OCI-LY3 (cell line): Measurements from ENCODE around the gene CMTM4.

Experiments used
- H2AFZ ChIP-seq: fragments of 200-600, 300-600 bp; shearing (Covaris generic); 2 replicates; pipeline ENCODE4 v1.6.0; 2014; ENCODE audit warnings: antibody characterized with exemption, low read depth, low read length
- H3K27ac ChIP-seq: fragments of 200-600, 300-600 bp; sonication (generic); 2 replicates; pipeline ENCODE4 v1.5.1; 2014; ENCODE audit warnings: mild to moderate bottlenecking, low read length, moderate library complexity, mixed read lengths
- H3K27me3 ChIP-seq: fragments of 200-600, 300-600 bp; sonication (generic); 2 replicates; pipeline ENCODE4 v1.6.1; 2014; ENCODE audit warnings: low read depth, low read length, mixed read lengths
- H3K36me3 ChIP-seq: fragments of 200-600, 300-600 bp; sonication (generic); replicated peaks from 2 replicates; pipeline ENCODE3; 2014; ENCODE audit warnings: low read depth, low read length, mixed read lengths
- H3K4me1 ChIP-seq: fragments of 300-600, 200-600 bp; sonication (generic); 2 replicates; pipeline ENCODE4 v1.6.1; 2014; ENCODE audit warnings: low read length, mixed read lengths
- H3K4me2 ChIP-seq: fragments of 200-600, 300-600 bp; sonication (generic); 2 replicates; pipeline ENCODE4 v1.6.1; 2014; ENCODE audit warnings: low read length, mixed read lengths
- H3K4me3 ChIP-seq: fragments of 300-600, 200-600 bp; sonication (generic); 2 replicates; pipeline ENCODE4 v1.5.1; 2014; ENCODE audit warnings: antibody characterized with exemption, mild to moderate bottlenecking, low read length, moderate library complexity
- H3K79me2 ChIP-seq: fragments of 300-600, 200-600 bp; shearing (Covaris generic); 2 replicates; pipeline ENCODE4 v1.6.1; 2014; ENCODE audit warnings: mild to moderate bottlenecking, low read length, mixed read lengths
- H3K9ac ChIP-seq: fragments of 300-600, 200-600 bp; shearing (Covaris generic); 2 replicates; pipeline ENCODE4 v1.6.0; 2014; ENCODE audit warnings: mild to moderate bottlenecking, low read length, moderate library complexity
- H3K9me3 ChIP-seq: fragments of 200-600, 300-600 bp; shearing (Covaris generic); 2 replicates; pipeline ENCODE4 v1.6.1; 2014; ENCODE audit warnings: low read length, mixed read lengths; ENCODE audit not compliant: insufficient read depth
- H4K20me1 ChIP-seq: fragments of 200-600, 300-600 bp; sonication (generic); 2 replicates; pipeline ENCODE4 v1.6.1; 2016; ENCODE audit warnings: low read length, mixed read lengths; ENCODE audit not compliant: insufficient read depth
- CTCF ChIP-seq: fragments of 200-600, 300-600 bp; sonication (generic); IDR thresholded peaks from 2 replicates; pipeline ENCODE4 v1.5.1; 2014; ENCODE audit warnings: antibody characterized with exemption, low read length, low read depth
- EZH2phosphoT487 ChIP-seq: fragments of 200-600 bp; shearing (Covaris generic); IDR thresholded peaks from 2 replicates; pipeline ENCODE4 v1.6.1; 2018; ENCODE audit warnings: antibody characterized with exemption, mixed run types, low read depth

CMTM4 gene

GRCh38 chr16:66574531-66574930 lies 122.0 kb downstream of the CMTM4 start:
- Histone ChIP-seq H3K36me3 (no peaks in the 10 kb centered on the region), H3K27me3 (no peaks in the 10 kb centered on the region), H3K9me3 (no peaks in the 10 kb centered on the region), H3K4me2 (no peak overlapping the region), H3K79me2 (no peaks in the 10 kb centered on the region), H3K9ac (no peak overlapping the region), H4K20me1 (no peaks in the 10 kb centered on the region), H3K4me3 (no peak overlapping the region), H3K4me1 (no peaks in the 10 kb centered on the region), H3K27ac (no peak overlapping the region), H2AFZ (no peak overlapping the region)
- no peak for TF ChIP-seq CTCF
- no peak for TF ChIP-seq EZH2phosphoT487

- Histone ChIP-seq H3K36me3 (no peaks in the 10 kb centered on the region), H4K20me1 (no peaks in the 10 kb centered on the region), H3K79me2 (no peaks in the 10 kb centered on the region), H3K9me3 (no peaks in the 10 kb centered on the region), H2AFZ (no peak overlapping the region), H3K27ac (no peak overlapping the region), H3K4me1 (peaks cover 4% of the 10 kb centered on the region), H3K27me3 (no peaks in the 10 kb centered on the region), H3K9ac (no peak overlapping the region), H3K4me3 (no peak overlapping the region), H3K4me2 (no peak overlapping the region)
- TF ChIP-seq CTCF (no peak), EZH2phosphoT487 (no peak)
These were observed 122.5 kb downstream of the CMTM4 start for GRCh38 chr16:66574081-66574480.

DNA sequence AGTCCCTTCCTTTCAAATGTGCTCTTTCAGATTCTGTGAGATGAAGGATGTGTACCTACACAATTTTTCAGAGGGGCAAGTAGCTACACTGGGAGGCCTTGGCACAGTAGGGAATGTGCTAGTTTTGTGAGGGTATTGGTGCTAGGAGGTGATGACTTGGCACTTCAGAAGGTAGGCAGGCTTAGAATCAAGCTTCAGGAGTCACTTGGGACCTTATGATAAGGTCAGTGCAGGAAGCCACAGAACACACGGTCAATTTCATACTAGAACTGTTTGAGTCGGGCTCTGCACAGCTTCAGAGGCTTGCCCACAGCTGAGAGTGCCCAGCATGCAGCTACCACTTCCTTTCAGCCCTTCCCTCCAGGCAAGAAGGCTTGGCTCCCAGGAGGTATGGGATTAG lies 124.2 kb downstream of the CMTM4 start:
- Histone ChIP-seq H3K4me1 (peaks cover 6% of the 10 kb centered on the region), H2AFZ (no peak overlapping the region), H3K79me2 (no peaks in the 10 kb centered on the region), H3K9ac (no peak overlapping the region), H3K9me3 (no peaks in the 10 kb centered on the region), H3K27me3 (no peaks in the 10 kb centered on the region), H3K27ac (no peak overlapping the region), H3K4me2 (no peak overlapping the region), H3K36me3 (no peaks in the 10 kb centered on the region), H4K20me1 (no peaks in the 10 kb centered on the region), H3K4me3 (no peak overlapping the region)
- TF ChIP-seq EZH2phosphoT487 (no peak), CTCF (no peak)

GRCh38 chr16:66569827-66570405 lies 126.6 kb downstream of the CMTM4 start:
- H3K36me3 ChIP-seq, result peaks cover 16% of the 10 kb centered on the region
- no peak overlapping the region for H3K27ac ChIP-seq
- TF ChIP-seq EZH2phosphoT487, result no peak
- no peak for TF ChIP-seq CTCF
- no peak overlapping the region for H3K4me2 ChIP-seq
- peaks cover 6% of the 10 kb centered on the region for H3K4me1 ChIP-seq
- no peaks in the 10 kb centered on the region for H3K27me3 ChIP-seq
- no peak overlapping the region for H3K4me3 ChIP-seq
- no peak overlapping the region for H2AFZ ChIP-seq
- no peak overlapping the region for H3K9ac ChIP-seq
- no peaks in the 10 kb centered on the region for H3K79me2 ChIP-seq
- no peaks in the 10 kb centered on the region for H4K20me1 ChIP-seq
- H3K9me3 ChIP-seq, result no peaks in the 10 kb centered on the region
